Effector CD8-positive, alpha-beta T cell (primary cell): ENCODE measurements around the gene SPRYD7.
"Not testable (repeated sequence)": the region's sequence is repeated elsewhere in the genome, so short reads cannot be mapped to it uniquely, and the experiment has no call there.

Source experiments
- DNase-seq: peaks from one replicate; lab custom pipeline; 2025; lab: John Stamatoyannopoulos, UW
- total RNA-seq, 4 experiments: gene quantifications; one replicate each; lab custom pipeline; 2026; lab: John Stamatoyannopoulos, UW

The SPRYD7 gene
- total RNA-seq: 2.3 to 9.1 (median 6.6) reads per million in 4 experiments

DNA sequence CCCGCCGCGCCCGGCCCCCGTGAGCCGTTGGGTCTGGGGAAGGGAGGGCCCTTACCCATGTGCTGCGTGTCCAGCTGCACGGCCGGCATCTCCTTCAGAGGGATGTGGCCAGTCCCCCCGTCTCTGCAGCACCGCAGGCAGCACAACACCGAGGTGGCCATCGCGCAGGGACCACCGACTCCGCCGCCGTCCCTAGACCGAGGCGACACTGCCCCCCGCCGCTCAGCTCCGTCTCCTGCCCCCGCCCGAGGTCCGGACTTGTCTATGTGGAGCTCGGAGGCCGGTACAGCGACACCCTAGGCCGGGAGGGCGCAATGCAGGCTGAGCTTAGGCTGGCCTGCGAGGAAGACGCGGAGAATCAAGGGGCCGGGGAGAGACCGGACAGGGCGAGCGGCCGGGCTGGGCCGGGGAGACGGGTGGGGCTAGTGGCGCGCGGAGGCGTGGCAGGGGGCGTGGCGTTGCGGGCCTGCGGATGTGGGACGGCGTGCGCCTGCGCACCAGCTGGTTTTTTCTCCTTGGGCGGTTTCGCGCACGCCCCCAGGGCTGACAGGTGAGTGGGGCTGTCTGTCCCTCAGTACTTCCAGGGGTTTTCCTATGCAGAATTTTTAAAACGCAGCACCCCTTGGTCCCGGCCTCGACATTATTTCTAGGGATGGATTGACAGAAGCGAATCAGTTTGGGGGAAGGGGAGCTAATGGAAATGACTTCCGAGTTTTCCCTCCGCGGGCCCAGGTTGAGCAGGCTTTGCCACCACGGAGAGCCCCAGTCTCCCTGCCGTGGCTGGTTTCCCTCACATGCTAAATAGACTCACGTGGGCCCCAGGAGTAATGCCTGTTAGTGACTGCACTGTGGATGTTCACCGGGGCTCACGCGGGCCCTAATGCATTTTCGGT, at the start of gene SPRYD7:
SPRYD7 (minus strand) TSS at position 266 of the 893 bp plus-strand sequence; CDS start at position 161, 105 bp downstream.
- DNase-seq: peak; percentile 85

DNA sequence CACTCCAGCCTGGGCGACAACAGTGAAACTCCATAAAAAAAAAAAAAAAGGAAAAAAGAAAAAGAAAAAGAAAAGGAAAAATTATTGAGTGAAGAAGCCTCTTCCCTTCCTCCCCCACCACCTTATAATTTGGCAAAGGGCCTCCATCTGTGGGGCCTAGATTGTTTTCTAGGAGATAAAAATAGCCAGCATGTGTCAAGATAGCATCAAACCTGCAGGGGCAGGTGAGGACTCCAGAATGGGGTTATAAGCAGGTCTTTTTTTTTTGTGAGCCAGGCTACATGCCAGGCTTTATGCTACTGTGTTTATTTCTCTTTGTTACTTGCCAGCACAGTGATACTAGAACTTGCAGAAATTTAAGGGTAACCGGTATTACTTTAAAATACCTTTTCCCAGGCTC, 49.0 kb upstream of the SPRYD7 start:
- no peak for DNase-seq

DNA sequence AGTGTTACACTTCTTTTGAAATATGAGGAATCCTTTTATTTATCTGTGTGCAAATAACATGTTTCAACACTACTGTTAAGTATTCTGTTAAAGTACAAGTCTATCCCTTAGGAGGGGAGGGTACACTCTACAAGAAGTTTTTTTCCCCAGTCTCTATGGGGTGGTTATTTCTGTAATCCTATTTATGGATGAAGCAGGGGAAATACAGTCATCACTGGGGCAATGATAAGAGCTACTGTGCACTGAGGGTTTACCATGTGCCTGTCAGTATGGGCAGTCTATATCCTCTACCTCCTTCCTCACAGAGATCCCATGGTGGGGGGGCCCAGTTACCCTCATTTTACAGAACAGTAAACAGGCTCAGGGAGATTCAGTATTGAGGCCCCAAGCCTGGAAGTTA, 44.1 kb upstream of the SPRYD7 start:
- DNase-seq: no peak

- DNase-seq: no peak
These were observed 41.9 kb upstream of the SPRYD7 start for GRCh38 chr13:49977992-49978391.

GRCh38 chr13:49976314-49977258, 40.4 kb upstream of the SPRYD7 start:
- DNase-seq: peak; percentile 67

DNA sequence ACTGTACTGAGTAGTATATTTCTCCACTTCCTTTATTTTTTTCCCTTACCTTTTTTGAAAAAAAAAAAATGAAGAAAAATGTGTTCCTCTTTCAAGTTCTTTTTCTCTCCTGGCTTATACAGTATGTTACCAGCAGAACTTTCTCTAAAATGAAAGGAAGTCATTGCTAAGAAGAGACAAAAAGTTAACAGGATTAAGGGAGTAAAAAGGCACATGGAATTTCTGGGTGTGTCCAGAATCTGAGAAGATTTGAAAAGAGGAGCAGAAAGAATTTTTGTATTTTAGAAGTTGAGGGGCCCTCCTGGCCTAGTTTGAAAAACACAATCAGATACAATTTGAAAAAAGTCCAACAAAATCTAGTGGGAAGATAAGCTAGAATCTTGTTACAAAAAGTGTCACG, 39.7 kb upstream of the SPRYD7 start:
- DNase-seq: no peak

- no peak for DNase-seq
These were observed 36.6 kb upstream of the SPRYD7 start for GRCh38 chr13:49972709-49973108.

DNA sequence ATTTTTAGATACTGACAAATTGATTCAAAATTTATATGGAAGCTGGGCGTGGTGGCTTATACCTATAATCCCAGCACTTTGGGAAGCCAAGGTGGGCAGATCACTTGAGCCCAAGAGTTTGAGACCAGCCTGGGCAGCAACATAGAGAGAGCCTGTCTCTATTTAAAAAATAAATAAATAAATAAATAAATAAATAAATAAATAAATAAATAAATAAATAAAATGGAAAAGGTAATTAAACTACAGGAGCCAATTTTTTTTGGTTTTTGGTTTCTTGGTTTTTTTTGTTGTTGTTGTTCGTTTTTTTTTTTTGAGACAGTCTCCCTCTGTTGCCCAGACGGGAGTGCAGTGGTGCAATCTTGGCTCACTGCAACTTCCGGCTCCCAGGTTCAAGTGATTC, 31.3 kb upstream of the SPRYD7 start:
- no peak for DNase-seq

DNA sequence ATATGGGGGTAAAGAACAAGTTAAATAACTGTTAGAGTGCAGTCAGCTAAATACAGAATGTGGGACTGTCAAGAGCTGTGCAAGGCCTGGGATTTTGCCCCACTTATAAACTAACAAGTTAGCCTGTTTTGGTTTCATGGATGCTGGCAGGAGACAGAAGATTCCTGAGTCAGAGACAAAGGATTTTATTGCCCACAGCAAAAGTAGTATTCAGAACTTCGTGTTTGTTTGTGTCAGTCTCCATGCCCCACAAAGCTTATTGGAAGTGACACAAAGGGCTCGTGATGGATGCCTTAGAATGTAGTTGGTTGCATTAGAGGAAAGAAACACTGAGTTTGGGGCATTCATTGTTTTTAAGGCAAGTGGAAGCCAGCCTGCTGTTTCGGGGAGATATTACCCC, 22.2 kb upstream of the SPRYD7 start:
- no peak for DNase-seq

GRCh38 chr13:49956131-49956530, 20.0 kb upstream of the SPRYD7 start:
- no peak for DNase-seq

GRCh38 chr13:49954674-49955455, 18.7 kb upstream of the SPRYD7 start:
- no peak for DNase-seq

DNA sequence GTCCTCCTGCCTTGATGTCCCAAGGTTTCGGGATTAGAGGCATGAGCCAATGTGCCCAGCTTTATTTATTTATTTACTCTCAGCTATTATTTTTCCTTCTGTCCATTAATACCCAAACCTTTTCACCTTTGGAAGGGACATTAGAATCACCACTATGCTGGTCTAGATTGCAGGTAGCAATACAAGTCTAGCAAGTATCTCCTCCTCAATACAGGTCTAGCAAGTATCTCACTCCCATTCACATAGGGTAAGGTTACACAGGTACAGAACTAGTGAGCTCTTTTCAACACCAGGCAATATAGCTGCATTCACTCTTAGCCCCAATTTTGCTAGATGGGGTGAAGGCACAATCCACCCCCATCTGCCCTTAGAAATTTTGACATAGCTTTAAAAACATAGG, 17.4 kb upstream of the SPRYD7 start:
- DNase-seq: no peak

DNA sequence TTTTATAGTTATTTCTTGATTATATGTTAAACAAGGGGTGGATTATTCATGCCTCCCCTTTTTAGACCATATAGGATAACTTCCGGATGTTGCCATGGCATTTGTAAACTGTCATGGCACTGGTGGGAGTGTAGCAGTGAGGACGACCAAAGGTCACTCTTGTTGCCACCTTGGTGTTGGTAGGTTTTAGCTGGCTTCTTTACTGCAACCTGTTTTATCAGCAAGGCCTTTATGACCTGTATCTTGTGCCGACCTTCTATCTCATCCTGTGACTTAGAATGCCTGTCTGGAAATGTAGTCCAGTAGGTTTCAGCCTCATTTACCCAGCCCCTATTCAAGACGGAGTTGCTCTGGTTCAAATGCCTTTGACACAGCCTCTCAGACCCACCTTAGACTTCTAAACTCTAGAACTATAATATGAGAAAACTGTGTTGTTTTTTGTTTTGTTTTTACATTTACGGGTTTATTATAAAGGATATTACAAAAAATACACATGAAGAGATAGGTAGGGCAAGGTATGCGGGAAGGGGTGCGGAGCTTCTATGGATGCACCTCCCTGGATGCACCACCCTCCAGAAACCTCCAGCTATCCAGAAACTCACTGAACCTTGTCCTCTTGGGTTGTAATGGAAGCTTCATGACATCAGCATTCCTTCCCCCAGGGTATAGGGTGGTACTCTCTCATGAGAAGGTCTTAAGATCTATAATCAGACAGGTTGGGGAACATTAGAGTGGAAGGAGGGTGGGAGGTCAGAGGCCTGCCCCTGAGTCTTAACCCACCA, 15.8 kb upstream of the SPRYD7 start:
- DNase-seq: no peak

DNA sequence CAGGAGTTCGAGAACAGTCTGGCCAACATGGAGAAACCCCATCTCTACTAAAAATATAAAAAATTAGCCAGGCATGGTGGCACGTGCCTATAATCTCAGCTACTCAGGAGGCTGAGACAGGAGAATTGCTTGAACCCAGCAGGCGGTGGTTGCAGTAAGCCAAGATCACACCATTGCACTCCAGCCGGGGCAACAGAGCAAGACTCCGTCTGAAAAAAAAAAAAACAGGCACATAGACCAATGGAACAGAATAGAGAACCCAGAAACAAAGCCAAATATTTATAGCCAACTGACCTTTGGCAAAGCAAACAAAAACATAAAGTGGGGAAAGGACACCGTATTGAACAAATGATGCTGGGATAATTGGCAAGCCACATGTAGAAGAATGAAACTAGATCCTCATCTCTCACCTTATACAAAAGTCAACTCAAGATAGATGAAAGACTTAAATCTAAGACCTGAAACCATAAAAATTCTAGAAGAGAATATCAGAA, 12.7 kb upstream of the SPRYD7 start:
- not testable (repeated sequence) for DNase-seq

DNA sequence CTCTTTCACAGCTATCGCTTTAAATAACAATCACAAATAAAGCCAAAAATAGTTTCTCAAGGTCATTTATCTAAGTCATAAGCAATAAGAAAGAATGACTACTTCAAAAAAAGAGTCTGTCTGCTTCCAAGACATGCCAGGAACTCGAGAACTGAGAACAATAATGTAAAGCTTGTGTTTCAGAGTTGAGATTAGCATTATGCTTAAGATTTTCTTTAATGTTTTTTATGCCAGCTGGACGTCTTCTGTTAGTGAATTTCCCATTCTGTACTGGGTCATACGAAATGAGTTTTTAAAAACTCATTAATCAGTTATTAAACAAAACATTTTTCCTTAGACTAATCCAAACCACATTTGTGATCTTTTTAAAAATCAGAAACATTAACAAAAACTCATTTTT, 3.2 kb upstream of the SPRYD7 start:
- no peak for DNase-seq

DNA sequence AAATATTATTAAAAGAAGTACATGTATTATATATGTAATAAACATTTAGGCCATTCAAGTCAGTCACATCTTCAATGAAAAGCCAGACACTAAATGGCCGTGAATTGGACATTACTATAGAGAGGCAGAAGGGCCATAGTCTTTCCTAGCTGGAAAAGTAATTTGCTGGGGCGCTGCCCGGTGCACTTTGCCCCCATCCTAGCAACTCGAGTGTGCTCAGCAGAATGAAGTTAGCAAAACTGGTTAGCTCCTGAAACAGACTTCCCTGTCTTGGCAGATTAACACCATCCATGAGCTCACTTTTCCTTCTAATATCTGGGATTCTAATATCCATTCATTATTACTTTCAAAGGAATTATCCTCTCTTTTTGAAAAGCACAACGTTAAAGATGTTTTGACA, 2.8 kb upstream of the SPRYD7 start:
- DNase-seq: no peak

DNA sequence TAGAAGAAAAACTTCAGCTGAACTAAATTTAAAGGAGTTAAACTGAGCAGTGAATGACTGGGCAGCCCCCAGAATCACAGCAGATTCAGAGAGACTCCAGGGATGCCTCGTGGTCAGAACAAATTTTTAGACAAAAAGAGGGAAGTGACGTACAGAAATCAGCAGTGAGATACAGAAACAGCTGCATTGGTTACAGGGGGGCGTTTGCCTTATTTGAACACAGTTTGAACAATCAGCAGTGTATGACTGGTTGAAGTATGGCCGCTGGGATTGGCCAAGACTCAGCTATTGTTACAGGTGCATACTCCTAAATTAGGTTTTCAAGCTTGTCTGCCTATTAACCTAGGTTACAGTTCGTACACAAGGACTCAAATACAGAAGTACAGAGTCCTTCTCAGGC, 2.2 kb upstream of the SPRYD7 start:
- DNase-seq: no peak

GRCh38 chr13:49936968-49937273, 781 bp upstream of the SPRYD7 start:
- no peak for DNase-seq

DNA sequence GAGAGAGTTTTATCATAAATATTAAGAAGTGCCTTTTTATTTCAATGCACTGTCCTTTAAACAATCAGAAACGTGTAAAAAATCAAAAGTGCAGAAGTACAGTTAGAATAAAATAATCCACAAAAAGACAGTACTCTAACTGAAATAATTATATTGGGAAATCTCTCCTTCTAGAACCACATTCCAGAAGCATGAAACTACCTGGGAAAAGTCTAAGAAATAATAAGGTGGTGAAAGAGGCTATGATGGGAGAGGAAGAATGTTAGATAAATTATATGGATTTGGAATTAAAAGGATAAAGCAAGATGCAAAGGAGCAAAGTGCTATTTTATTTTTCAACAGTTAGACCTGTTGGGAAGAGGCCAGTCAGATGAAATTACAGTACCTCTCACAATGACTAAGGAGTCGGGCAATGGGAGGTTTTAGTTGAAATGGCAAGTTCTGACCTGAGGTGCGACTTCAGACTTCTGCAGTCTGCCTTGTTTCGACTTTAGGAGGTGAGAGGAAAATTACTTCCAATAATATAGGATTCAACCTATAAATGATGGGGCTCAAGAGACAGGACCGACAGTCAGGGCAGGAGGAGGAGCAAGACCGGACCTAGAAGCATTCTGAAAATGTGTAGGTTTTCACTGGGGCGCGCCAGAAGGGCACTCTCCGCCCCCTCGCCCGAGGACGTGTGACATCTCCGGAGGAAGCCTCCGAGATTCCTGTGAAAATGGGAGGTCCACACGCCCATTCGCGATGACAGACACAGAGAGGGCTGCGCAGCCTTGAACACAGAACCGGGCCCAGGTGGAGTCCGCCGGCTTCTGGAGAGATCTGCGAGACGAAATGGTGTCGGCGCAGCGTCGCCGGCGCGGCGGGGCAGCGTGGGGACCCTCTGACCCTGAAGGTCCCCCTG, 717 bp downstream of the SPRYD7 start:
- peak; percentile 20 for DNase-seq

DNA sequence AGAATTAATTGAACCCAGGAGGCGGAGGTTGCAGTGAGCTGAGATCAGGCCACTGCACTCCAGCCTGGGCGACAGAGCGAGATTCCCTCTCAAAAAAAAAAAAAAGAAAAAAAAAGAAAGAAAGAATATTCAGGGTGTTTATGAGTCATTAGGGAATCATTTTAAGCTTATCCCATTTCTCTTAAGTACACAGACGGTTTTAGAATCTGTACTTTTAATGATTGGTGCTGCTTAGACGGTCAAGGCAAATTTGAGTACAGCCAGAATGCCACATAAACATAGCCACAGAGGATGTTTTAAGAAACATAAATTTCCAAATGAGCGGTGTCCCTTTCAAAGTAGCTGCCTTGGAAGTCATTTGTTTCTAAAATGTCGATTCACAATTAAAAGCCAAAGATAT, 2.6 kb downstream of the SPRYD7 start:
- no peak for DNase-seq
